C4-2B (cell line): ENCODE results near the gene AK9.
"Not testable (repeated sequence)": the region's sequence is repeated elsewhere in the genome, so short reads cannot be mapped to it uniquely, and the experiment has no call there.

Experiments used
- H3K27ac ChIP-seq: fragments of 450-650 bp; 2 replicates; pipeline ENCODE4 v1.5.1; 2017
- CTCF ChIP-seq: fragments of 450-650 bp; conservative IDR thresholded peaks from 2 replicates; pipeline ENCODE4 v1.5.1; 2017; ENCODE audit warnings: mild to moderate bottlenecking
- ZFX ChIP-seq: fragments of 450-650 bp; IDR thresholded peaks from 2 replicates; pipeline ENCODE4 v1.6.1; 2017

AK9 gene

GRCh38 chr6:109579361-109579760 is 111.6 kb downstream of the AK9 start:
- no peak overlapping the region for H3K27ac ChIP-seq
- TF ChIP-seq CTCF = no peak
- no peak for TF ChIP-seq ZFX

- H3K27ac ChIP-seq = not testable (repeated sequence)
Measured at GRCh38 chr6:109569901-109570300, 121.1 kb downstream of the AK9 start.

GRCh38 chr6:109561844-109562243 is 129.2 kb downstream of the AK9 start:
- no peak for TF ChIP-seq ZFX
- no peak for TF ChIP-seq CTCF
- H3K27ac ChIP-seq = no peak overlapping the region

GRCh38 chr6:109531446-109531845 is 159.6 kb downstream of the AK9 start:
- no peak for TF ChIP-seq CTCF
- no peak for TF ChIP-seq ZFX
- no peak overlapping the region for H3K27ac ChIP-seq

- TF ChIP-seq CTCF = no peak; the same call in 1 of the 2 replicates
- no peak for TF ChIP-seq ZFX
Measured at GRCh38 chr6:109527989-109528388, 163.0 kb downstream of the AK9 start.

GRCh38 chr6:109526905-109527628 is 163.9 kb downstream of the AK9 start:
- no peak overlapping the region for H3K27ac ChIP-seq
- TF ChIP-seq ZFX = no peak
- TF ChIP-seq CTCF = peak; percentile 76

More at GRCh38 chr6:109527989-109528388, 163.0 kb downstream of the AK9 start:
- H3K27ac ChIP-seq = no peak overlapping the region

- TF ChIP-seq ZFX (no peak), CTCF (no peak)
- H3K27ac ChIP-seq = no peak overlapping the region
Measured at GRCh38 chr6:109524129-109524528, 166.9 kb downstream of the AK9 start.

GRCh38 chr6:109523478-109523877 is 167.5 kb downstream of the AK9 start:
- no peak overlapping the region for H3K27ac ChIP-seq
- no peak for TF ChIP-seq ZFX
- no peak for TF ChIP-seq CTCF
